Muscle of back (tissue), 11 donors: ENCODE measurements around the gene PTPRN2. TPM values are rescaled to one million over a fixed set of nuclear protein-coding genes. Genes with fewer than 3 reads are reported as not detected.
"Not testable (repeated sequence)": the region's sequence is repeated elsewhere in the genome, so short reads cannot be mapped to it uniquely, and the experiment has no call there.

ENCODE experiments used
- DNase-seq, 3 donors: peaks; one replicate each; pipeline versions ENCODE4 v3.0.0 to v3.0.0-alpha.2; 2013
- polyA plus RNA-seq, 10 donors: library from polyadenylated mRNA; unstranded; fragments of 120-200 nt; gene quantifications; one replicate each; pipeline ENCODE4 v1.2.1, GENCODE V29; 2013; ENCODE audit not compliant: insufficient read length in 10 of 10

Gene PTPRN2
- polyA plus RNA-seq, 10 donors = 1.8 to 3.1 (median 2.1) TPM

DNA sequence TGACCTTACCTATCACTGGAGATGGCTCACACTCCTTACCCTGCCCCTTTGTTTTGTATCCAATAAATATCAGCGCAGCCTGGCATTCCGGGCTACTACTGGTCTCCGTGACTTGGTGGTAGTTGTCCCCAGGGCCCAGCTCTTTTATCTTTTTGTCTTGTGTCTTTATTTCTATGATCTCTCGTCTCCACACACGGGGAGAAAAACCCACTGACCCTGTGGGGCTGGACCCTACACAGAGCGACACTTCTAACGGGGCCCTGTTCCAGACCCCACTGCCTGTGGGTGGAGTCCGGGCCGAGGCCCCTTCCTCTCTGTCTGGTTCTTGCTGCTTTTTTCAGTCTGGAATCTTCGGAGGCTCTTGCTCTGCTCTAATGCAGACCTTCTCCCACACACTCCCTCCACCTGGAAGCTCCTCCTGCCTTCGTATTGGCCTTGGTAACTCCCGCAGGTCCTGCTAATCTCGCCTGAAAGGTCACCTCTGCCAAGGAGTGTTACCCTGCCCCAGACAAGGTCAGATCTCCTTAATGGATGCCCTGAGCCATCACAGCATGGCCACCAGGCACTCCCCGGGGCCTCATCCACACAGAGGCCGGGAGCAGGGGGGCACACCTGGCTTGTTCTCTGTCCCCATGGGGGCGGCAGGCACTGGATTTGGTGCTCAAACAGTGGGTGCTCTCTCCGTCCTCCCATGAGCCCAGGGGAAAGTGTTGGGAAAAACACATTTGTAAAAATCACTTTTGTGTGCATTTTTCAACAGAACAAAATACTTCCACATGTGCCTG lies 531.7 kb downstream of the PTPRN2 start:
- DNase-seq = no peak

DNA sequence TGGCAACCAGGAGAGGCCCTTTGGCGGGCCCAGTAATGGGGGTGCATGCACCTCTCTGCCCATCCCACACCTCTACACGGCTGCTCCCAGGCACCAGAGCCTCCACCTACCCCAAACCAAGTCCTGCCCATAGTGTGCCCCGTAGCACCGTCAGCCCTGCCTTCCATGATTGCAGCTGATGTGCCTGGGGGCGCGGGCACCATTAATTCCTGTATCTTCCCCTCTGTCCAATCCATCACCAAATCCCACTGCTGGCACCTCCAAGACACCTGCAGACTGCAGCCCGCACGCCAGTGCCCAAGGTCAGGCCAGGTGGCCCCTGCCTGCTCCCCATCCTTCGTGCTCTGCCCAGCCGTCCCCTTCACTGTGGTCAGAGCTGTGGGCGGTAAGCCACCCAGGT lies 533.0 kb downstream of the PTPRN2 start:
- no peak for DNase-seq

DNA sequence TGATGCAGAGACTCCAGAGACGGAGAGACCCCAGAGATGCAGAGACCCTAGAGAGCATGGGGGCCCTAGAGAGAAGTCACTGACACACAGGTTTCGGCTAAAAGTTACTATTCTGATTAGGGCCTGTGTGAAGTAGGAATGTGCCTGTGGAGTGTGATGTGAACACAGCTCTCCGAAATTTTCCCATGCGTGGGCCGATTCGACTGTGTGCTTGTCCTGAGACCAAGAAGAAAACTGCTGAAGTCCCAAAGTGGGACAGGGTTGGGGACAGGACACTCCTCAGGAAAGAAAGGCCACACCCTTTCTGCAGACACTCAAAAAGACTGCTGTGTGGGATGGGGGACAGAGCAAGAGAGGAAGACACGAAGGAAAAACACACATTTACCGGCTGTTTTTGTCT lies 533.5 kb downstream of the PTPRN2 start:
- DNase-seq = no peak

DNA sequence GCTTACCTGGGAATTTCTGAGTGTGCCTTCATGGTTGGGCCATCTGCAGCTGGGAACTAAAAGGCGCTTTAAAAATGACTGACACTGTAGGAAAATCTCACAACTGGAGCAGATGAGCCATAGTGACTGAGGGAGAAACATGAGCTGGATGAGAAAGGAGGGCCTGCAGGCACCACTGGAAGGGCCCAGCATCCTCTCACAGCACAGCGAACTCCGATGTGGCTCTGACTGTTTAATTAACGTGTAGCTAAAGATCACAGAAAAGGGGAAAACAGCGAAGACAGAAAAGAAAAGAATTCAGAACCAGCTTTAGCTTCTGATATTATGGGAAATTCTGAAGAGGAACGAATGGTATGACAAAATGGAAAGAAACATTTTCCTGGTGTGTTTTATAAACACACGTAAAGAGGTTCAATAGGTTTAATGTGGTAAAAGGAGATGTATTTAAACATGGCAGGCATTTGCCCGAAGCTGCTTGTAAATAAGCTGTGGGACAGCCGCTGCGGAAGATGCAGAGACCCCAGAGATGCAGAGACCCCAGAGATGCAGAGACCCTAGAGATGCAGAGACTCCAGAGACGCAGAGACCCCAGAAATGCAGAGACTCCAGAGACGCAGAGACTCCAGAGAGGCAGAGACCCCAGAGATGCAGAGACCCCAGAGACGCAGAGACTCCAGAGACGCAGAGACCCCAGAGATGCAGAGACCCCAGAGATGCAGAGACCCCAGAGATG lies 534.3 kb downstream of the PTPRN2 start:
- DNase-seq = no peak

DNA sequence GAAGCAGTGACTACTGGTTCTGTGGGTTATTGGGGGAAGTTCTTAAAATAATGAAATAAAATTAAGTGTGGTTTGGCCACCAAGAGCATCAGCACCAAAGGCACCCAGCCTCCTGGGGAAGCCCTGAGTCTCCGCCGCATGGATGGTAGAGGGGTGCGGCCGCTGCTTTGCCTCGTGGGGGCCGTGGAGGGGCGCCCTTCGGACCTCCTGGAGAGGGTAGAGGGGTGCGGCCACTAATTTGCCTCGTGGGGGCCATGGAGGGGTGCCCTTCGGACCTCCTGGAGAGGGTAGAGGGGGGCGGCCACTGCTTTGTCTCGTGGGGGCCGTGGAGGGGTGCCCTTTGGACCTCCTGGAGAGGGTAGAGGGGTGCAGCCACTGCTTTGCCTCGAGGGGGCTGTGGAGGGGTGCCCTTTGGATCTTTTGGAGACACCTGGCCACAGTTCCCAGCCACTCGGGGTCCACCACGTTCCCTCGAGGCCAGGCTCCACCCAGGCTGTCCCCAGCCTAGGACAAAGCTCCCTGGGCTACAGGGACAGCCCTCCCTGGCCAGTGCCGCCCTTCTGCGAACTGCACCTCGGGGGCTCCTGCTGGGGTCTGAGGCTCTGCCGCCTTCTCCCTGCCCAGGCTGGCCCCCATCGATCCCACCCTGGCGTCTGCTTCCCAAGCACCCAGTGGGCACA lies 535.1 kb downstream of the PTPRN2 start:
- no peak for DNase-seq

DNA sequence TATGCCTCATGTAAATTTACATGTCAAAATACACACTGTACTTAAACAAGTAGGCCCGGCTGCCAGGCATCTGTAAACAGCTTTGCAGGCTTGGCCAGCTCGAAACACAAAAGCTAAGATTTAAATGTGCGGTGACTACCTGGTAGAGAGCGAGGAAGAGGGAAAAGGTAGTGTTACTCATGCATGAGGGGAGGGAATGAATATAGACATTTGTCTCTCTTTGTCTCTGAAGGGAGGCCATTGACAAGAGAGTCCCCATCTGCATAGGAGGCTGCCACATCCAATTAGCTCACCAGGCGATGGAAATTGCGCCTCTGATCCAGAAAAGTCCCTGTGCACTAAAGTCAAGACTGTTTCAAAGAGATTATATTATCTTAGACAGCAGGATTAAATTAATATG lies 535.8 kb downstream of the PTPRN2 start:
- DNase-seq = no peak

DNA sequence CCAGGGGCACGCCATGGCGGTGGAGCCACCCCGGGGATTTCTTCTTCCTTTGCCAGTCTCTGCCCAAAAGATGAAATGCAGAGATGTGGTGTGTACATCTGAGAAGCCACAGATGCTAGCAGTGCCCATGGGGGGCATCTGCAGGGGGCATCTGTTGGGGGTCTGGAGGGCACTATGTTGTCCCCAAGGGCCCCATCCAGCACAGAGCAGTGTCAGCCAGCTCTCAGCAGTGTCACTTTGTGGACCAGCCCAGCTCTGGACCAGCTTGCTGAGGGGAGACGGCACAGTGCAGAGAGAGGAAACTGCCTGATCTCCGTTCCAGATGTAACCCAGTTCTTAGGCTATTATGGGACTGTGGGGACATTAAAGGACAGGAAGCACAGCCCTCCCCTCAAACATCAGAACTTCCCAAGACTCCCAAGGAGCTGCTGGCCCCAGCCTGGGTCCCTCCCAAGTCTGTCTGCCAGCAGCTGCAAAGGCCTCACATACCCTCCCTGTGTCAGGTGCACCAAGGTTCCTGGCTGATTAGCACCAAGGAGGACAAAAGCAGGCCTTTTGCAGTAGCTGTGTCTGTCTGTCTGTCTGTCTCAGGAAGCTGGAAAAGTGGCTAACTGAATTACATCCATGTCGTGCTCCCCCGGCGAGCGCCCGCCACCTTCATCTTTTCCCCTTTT lies 536.5 kb downstream of the PTPRN2 start:
- no peak for DNase-seq

DNA sequence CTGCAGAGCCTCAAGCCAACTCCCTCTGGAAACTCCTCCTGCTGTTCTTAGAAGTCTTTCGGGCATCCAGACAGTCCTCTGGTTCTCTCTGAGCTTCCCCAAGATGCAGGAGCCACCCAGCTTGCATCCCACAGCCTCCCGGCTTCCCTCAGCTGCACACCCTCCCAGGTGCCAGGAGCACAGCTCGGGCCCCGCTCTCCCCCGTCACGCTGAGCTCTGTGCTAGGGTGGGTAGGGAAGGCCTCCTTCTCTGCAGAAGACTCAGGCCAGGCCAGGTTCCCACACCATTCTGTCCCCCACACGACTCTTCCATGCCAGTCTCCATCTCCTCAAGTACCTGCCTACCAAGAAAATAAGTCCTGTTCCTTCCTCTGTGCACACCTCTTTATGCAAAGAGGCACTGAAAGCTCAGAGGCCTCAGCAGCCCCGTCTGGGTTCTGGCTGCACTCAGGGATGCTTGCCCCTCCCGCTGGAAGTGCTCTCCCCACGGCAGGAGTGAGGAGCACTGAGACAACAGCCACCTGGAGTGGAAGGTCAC lies 537.1 kb downstream of the PTPRN2 start:
- DNase-seq = no peak

DNA sequence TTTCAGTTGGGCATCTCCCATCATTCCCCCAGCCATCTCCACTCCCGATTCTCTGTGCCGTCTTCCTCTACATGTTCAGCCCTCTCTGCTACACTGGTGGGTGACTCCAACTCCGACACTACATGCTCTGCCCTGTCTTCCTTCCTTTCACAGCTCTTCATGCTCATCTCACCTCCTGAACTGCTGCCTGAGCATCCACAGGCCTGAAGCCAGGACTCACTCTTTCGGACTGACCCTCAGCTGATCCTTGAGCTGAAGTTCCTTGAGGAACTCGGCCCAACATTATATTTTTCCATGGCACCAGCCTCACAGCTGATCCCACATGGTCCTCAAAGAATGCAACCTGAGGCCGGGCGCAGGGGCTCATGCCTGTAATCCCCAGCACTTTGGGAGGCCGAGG lies 538.4 kb downstream of the PTPRN2 start:
- no peak for DNase-seq

DNA sequence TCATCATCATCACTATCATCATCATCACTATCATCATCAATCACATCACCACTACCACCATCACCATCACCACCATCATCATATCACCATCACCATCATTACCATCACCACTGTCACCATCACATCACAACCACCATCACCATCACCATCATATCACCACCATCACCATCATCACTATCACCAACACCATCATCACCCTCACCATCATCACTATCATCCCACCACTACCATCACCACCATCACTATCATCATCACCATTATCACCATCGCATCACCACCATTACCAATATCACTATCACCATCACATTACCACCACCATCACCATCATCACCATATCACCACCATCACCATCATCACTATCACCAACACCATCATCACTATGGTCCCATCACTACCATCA lies 539.1 kb downstream of the PTPRN2 start:
- DNase-seq = no peak

DNA sequence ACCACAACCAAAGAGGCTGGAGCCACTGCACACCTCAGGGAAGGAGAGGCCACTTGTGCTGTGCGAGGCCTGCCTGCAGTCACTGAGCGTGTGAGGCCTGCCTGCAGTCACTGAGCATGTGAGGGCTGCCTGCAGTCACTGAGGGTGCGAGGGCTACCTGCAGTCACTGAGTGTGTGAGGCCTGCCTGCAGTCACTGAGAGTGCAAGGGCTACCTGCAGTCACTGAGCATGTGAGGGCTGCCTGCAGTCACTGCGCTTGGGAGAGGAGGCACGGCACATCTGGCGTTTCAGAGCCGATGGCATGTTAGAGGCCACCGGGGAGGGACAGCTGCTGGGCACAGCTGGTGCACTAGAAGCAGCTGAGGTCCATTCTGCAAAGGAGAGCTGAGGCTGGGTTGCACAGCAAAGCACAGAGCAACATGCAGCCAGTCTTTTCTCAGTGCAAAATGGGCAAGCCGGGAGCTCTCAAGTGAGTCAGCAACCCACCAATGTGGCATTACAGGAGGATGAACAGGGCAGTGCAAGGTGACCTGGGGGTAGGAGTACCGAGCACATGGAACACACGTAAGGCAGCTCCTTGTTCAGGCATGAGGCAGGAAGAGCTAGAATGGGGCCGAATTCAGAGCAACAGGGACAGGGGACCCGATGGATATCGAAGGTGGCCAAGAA lies 540.1 kb downstream of the PTPRN2 start:
- no peak for DNase-seq

DNA sequence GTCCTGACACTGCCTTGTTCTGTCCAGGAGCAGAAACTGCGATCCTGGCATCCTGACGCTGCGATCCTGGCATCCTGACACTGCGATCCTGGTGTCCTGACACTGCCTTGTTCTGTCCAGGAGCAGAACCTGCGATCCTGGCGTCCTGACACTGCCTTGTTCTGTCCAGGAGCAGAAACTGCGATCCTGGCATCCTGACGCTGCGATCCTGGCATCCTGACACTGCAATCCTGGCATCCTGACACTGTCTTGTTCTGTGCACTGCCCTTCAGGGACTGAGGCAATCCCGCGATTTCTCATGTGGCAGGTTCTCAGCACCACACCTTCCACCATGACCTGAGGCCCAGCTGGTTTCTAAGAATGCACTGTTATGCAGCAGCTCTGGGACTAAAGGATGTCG lies 541.4 kb downstream of the PTPRN2 start:
- DNase-seq = not testable (repeated sequence)

DNA sequence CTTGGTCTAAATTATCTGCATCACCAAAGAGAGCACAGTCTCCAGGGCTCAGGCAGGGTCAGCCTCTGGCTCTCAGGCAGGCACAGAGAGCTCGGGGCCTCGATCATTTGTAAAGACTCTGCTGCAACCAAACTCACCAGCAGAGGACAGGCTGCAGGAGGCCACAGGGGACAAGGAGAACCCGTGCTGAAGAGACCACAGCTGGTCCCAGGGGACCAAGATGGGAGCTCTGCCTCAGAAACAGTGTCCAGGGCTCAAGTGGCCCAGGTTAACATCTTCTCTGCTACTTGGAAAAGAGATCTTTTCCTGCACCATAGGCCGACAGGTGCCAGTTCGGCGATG lies 543.2 kb downstream of the PTPRN2 start:
- DNase-seq = no peak

DNA sequence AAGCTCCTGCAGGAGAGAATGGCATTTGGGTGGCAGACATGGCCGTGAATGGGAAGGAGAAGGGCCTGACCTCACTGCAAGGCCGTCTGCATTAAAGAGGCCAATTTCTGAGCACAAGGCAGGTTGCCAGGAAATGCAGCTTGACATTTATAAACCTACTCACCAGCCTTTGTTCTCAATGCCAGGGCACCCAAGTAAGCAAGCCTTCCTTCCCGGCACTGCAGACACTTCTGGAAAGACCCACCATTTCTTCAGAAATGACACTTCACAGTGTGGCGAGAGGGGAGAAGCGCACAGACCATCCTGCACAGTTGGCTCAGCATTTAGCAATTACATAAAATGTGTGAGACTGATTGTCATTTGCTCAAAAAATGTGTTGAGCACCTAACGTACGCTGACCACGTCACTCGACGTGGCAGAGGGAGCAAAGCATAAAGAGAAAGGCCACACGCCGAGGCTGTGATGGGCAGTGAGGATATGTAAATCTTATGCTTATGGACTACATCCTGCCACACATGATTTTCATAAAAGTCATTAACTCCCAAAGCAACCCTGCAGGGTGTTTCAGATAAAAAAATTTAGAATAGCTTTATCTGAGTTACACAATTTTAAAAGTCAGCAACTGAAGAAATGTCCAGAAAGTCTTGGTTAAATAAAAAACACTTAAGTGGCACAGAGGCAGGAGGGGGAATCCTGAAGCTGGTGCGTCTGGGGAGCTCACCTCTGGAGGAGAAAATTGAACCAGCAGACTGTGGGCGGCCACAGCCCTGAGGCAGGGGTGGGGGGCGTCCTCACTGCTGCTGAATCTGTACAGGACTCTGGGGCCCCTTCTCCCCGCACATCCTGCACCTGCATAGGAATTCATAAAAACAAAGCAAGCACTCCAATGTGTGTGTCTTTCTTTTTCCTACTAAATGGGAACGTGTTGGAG lies 543.8 kb downstream of the PTPRN2 start:
- no peak for DNase-seq

DNA sequence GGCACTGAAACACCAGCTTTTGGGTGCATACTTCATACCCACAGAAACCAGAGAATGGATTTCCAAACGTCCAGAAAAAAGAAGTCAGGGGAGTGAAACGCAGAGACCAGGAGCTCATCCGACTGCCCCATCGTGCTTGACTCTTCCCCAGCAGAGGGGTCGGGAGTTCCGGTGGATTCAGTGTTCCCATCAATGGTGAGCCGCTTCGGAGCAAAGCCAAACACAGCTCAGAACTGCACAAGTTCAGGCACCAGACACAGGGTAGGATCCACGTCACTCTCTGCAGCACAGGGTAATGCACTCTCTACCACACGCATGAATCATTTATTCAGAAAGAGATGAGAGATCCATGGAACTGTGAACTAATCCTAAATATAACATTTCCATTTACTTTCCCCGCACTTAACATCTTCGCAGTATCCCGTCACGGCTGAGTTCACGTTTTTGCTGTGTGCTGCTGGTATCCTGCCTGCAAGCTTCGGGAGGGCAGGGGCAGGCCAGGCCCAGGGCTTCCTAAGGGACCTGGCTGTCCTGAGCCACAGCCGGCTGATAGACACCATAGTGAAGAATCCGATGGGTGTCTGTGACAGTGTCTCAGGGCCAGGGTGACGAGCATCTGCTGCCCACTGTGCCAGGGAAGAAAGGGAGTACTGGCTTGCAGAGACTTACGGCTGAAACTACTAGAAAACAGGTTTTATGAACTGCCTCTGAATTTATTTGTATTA lies 545.3 kb downstream of the PTPRN2 start:
- DNase-seq = no peak

DNA sequence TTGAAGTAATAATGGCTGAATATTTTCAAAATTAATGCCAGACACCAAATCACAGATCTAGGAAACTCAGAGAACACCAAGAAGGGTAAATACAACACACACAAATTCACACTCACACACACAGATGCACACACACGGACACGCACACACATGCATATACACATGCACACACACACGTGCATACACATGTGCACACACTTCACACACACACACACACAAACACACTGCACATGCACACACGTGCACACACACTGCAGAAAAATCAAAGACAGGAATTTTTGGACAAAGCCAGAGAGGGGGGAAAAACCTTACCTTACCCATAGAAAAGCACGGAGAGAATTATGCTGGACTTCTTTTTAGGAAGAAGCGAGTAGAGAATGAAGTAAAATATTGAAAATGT lies 547.4 kb downstream of the PTPRN2 start:
- no peak for DNase-seq

DNA sequence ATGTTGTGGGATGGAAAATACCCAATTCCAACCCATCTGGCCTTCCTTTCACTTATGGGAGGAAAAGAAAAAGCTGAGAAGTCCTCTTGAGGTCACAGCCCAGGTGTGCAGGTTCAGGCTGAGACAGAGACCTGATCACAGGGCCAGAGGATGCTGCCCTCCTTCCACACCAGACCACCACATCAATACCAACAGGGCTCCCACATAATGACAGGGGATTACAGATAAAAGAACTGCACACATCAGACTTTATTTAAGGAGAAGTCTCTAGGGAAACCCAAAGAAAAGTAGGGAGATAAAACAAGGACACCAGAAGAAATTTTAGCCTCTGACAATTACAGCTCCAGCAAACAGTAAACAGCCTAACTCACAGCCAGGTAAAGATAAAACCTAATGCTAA lies 548.4 kb downstream of the PTPRN2 start:
- no peak for DNase-seq

DNA sequence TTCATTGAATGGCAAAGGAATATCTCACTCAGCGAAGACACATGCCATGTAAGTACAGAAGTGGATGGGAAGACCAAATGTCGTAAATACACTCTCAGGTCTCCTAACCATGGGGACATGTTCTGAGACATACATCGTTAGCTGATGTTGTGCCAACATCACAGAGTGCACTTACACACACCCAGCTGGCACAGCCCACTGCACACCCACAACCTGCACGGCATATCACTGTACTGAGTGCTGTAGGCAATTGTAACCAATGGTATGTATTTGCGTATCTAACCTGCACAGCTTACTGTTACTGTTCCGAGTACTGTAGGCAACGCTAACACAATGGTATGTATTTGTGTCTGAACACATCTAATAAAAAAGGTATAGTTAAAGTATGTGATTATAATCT lies 550.4 kb downstream of the PTPRN2 start:
- no peak for DNase-seq

DNA sequence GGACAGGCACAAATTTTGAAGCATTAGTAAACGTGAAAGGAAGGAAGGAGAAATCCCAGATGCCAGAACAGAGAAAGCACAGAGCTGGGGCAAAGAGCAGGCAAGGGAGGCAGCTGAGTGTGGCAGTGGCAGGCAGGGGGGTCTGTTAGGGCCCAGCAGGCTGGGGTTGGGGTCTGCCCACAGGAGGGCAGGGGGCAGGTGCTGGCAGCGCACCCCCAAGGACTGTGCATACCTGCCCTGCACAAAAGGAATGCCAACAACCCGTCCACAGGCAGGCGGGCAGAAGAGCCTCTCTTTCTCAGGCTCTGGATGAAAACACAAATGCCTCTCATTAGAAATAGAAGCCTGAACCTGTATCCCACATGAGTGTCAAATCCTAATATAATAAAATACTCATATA lies 552.3 kb downstream of the PTPRN2 start:
- no peak for DNase-seq

DNA sequence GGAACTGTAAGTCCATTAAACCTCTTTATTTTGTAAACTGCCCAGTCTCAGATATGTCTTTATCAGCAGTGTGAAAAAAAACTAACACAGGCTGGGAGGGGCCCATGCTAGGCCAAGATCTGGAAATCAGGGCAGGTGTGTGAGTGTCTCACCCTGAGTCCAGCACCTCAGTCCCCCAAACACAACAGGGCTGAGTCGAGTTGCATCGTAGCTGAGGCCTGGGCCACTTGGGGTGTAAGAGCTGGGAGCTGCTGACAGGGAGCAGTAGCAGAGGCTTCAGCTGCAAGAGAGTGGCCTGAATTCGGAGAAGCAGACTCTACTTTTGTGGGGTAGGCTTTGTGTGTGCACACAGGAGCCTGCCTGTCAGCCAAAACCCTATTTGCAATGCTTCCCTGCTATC lies 553.1 kb downstream of the PTPRN2 start:
- no peak for DNase-seq
